ENCODE data around the gene PRUNE2. TPM values are rescaled to one million over a fixed set of nuclear protein-coding genes. Genes with fewer than 3 reads are reported as not detected.

The PRUNE2 gene
- total and polyA plus RNA-seq, 12 donors: 1.9 to 68.0 (median 11.2) TPM

DNA sequence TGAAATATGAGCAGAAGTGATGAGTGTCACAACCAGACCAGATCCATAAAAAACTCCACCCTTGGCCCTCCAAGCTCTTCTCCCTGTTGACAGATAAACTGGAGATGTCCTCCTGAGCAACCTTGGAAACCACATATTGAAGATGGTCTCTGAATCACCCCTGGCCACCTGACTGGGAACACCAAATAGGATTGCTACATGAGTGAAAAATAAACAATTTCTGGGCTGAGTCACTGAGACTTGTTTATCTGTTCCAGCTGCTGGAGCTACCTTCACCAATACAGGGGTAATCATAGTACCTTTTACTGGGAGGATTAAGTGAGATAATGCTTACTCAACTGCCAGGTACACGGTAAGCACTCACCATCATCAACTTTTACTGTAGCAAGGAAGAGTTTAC is 88.4 kb downstream of the PRUNE2 start:
- intact Hi-C loops (cut with DNase I): no loop called here
- no peaks in the 10 kb centered on the region for H3K36me3 ChIP-seq (replicated peaks in 1 of 2)
- DNase-seq: peak in 3 of 7 donors; percentile 6 to 25 (median 17)
- peak overlapping the region in 3 of 5 donors; percentile 56 to 85 (median 65) for H3K27ac ChIP-seq
- 95 to 100% (median 98%) methylated on average over 1 of the region's 1 CpG for WGBS, 4 donors
- no peak for TF ChIP-seq POLR2A (IDR thresholded peaks at IDR 0.05)
- TF ChIP-seq, protein P1, sequence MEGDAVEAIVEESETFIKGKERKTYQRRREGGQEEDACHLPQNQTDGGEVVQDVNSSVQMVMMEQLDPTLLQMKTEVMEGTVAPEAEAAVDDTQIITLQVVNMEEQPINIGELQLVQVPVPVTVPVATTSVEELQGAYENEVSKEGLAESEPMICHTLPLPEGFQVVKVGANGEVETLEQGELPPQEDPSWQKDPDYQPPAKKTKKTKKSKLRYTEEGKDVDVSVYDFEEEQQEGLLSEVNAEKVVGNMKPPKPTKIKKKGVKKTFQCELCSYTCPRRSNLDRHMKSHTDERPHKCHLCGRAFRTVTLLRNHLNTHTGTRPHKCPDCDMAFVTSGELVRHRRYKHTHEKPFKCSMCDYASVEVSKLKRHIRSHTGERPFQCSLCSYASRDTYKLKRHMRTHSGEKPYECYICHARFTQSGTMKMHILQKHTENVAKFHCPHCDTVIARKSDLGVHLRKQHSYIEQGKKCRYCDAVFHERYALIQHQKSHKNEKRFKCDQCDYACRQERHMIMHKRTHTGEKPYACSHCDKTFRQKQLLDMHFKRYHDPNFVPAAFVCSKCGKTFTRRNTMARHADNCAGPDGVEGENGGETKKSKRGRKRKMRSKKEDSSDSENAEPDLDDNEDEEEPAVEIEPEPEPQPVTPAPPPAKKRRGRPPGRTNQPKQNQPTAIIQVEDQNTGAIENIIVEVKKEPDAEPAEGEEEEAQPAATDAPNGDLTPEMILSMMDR (IDR thresholded peaks at IDR 0.05): no peak
- no peaks in the 10 kb centered on the region for H3K9me3 ChIP-seq (replicated peaks in 1 of 3)
- peaks cover 0 to 13% of the 10 kb centered on the region in 2 donors for H3K4me1 ChIP-seq (replicated peaks in 1 of 2)
- no peak overlapping the region for H3K4me3 ChIP-seq
- H3K27me3 ChIP-seq: no peaks in the 10 kb centered on the region

DNA sequence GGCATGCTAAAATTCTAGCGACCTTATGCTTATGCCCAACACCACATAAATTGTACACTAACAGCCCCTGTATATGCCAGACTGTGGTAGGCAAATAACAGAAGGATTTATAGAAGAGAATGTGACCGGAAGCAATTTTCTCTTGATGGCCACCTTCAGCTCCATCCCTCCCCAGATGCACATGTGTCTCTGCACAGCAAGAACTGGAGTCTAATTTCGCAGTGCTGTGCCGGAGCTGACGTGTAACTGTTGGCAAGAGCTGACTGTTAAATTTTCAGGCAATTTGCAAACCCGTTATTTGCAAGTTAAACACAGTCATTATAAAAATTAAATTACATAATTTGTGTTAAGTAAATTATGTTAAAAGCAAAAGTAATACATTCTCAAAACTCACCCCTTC is 93.3 kb downstream of the PRUNE2 start:
- intact Hi-C loops (cut with DNase I): loop anchor here in 1 of 2 donors (5.0 kb wide), 1 partner anchor 175 kb away; no protein-coding TSS in a partner anchor
- Histone ChIP-seq H3K4me3 (no peak overlapping the region), H3K9me3 (replicated peaks in 1 of 3) (no peaks in the 10 kb centered on the region), H3K36me3 (replicated peaks in 1 of 2) (no peaks in the 10 kb centered on the region), H3K4me1 (replicated peaks in 1 of 2) (peaks cover 0 to 1% of the 10 kb centered on the region in 2 donors), H3K27me3 (no peaks in the 10 kb centered on the region), H3K27ac (no peak overlapping the region)
- TF ChIP-seq POLR2A (IDR thresholded peaks at IDR 0.05): no peak
- TF ChIP-seq, protein P1 (IDR thresholded peaks at IDR 0.05): no peak
- WGBS, 4 donors: 77 to 85% (median 81%) methylated on average over 6 of the region's 6 CpGs
- no peak for DNase-seq

- Histone ChIP-seq H3K36me3 (replicated peaks in 1 of 2) (no peaks in the 10 kb centered on the region), H3K9me3 (replicated peaks in 1 of 3) (no peaks in the 10 kb centered on the region), H3K4me3 (no peak overlapping the region), H3K27ac (no peak overlapping the region), H3K27me3 (no peaks in the 10 kb centered on the region), H3K4me1 (replicated peaks in 1 of 2) (no peaks in the 10 kb centered on the region)
- 19 to 26% (median 23%) methylated on average over 2 of the region's 2 CpGs for WGBS, 4 donors
- intact Hi-C loops (cut with DNase I): loop anchor here in 1 of 2 donors (5.0 kb wide), 1 partner anchor 177 kb away; no protein-coding TSS in a partner anchor
- TF ChIP-seq, protein P1 (IDR thresholded peaks at IDR 0.05): peak; percentile 67 to 95 (median 91)
- no peak for TF ChIP-seq POLR2A (IDR thresholded peaks at IDR 0.05)
- DNase-seq: peak; percentile 52 to 82 (median 64)
Observed at GRCh38 chr9:76810377-76810957, 95.4 kb downstream of the PRUNE2 start.

DNA sequence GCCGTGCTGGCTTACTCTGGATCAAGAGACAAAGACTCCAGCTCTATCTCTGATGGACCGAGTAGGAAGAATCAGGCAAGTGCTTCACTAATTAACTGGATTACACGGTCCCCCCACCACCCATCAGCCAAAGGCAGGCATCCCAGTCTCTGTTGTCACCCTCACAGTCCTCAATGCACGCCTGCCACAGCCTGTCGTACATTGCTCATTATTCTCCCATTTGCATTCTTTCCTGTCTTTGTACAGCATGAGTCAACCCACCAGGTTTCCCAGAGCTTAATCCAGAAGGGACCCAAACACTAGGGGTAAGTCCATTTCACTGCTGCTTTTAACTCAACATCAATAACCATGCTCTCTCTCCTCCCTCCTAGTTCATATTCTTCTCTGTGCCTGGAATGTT is 97.3 kb downstream of the PRUNE2 start:
- Histone ChIP-seq H3K36me3 (replicated peaks in 1 of 2) (no peaks in the 10 kb centered on the region), H3K4me3 (no peak overlapping the region), H3K27ac (no peak overlapping the region), H3K4me1 (replicated peaks in 1 of 2) (no peaks in the 10 kb centered on the region), H3K27me3 (no peaks in the 10 kb centered on the region), H3K9me3 (replicated peaks in 1 of 3) (no peaks in the 10 kb centered on the region)
- WGBS, 4 donors: 42 to 50% (median 49%) methylated on average over 5 of the region's 5 CpGs
- TF ChIP-seq POLR2A (IDR thresholded peaks at IDR 0.05): no peak
- TF ChIP-seq, protein P1 (IDR thresholded peaks at IDR 0.05): no peak
- intact Hi-C loops (cut with DNase I): loop anchor here (10.0 kb wide), 2 partner anchors 176 to 336 kb away; no protein-coding TSS in a partner anchor
- DNase-seq: no peak

All from adrenal gland (tissue), 12 donors.